HEK293 (cell line): ENCODE results near the gene CD8B.
"Not testable (repeated sequence)": the region's sequence is repeated elsewhere in the genome, so short reads cannot be mapped to it uniquely, and the experiment has no call there.

Experiments used
- CTCF ChIA-PET: fragments of 350-600 bp; formaldehyde crosslinking; extraction: SDS; loops from one replicate; lab custom pipeline; 2021; ENCODE audit warnings: antibody characterized with exemption; lab: Yijun Ruan, JAX
- POLR2A ChIA-PET: fragments of 300-600 bp; formaldehyde crosslinking; extraction: SDS; loops from one replicate; lab custom pipeline; 2020; ENCODE audit warnings: antibody characterized with exemption, inconsistent platforms; lab: Yijun Ruan, JAX
- H3K27ac ChIP-seq: fragments of 200-500 bp; sonication (Bioruptor generic); 2 replicates; pipeline ENCODE4 v1.5.1; 2014; ENCODE audit warnings: low read depth, low read length, control low read depth, inconsistent platforms; ENCODE audit errors: extremely low read depth
- H3K36me3 ChIP-seq, 2 experiments: fragments of 200-500 bp in 1 of 2; sonication (Bioruptor generic) in 1 of 2; 1 replicate in 1 of 2; 2 replicates in 1 of 2; pipeline ENCODE4 v1.5.1; 2014 to 2017; ENCODE audit warnings: inconsistent platforms in 2 of 2, low read length in 2 of 2; ENCODE audit not compliant: control insufficient read depth in 2 of 2, insufficient read depth in 1 of 2
- H3K4me1 ChIP-seq: fragments of 200-500 bp; sonication (Bioruptor generic); 2 replicates; pipeline ENCODE4 v1.5.1; 2014; ENCODE audit warnings: mild to moderate bottlenecking, low read length, inconsistent platforms; ENCODE audit not compliant: control insufficient read depth, insufficient read depth
- H3K4me3 ChIP-seq: 2 replicates; pipeline ENCODE4 v1.5.1; 2011; ENCODE audit warnings: low read depth, mild to moderate bottlenecking, control low read depth, low read length, moderate library complexity
- H3K9me3 ChIP-seq: fragments of 200-500 bp; sonication (Bioruptor generic); 2 replicates; pipeline ENCODE4 v1.5.1; 2014; ENCODE audit warnings: low read depth, low read length, inconsistent platforms; ENCODE audit not compliant: control insufficient read depth, insufficient read depth
- FEZF1 ChIP-seq: fragments of 450-650 bp; formaldehyde crosslinking; IDR thresholded peaks from 2 replicates; pipeline ENCODE4 v1.5.1; 2016; ENCODE audit warnings: missing biosample characterization, missing genetic modification characterization
- GLI2 ChIP-seq: fragments of 450-650 bp; formaldehyde crosslinking; IDR thresholded peaks from 2 replicates; pipeline ENCODE4; 2017; ENCODE audit warnings: missing biosample characterization, missing genetic modification characterization, low read depth, borderline replicate concordance
- MZF1 ChIP-seq: fragments of 450-650 bp; formaldehyde crosslinking; IDR thresholded peaks from 2 replicates; pipeline ENCODE4 v1.5.1; 2017; ENCODE audit warnings: missing biosample characterization, missing genetic modification characterization, borderline replicate concordance
- PRDM10 ChIP-seq: fragments of 450-650 bp; formaldehyde crosslinking; IDR thresholded peaks from 2 replicates; pipeline ENCODE4 v1.5.1; 2016; ENCODE audit warnings: missing biosample characterization, missing genetic modification characterization
- SCRT2 ChIP-seq: fragments of 450-650 bp; formaldehyde crosslinking; IDR thresholded peaks from 2 replicates; pipeline ENCODE4 v1.5.1; 2016; ENCODE audit warnings: missing biosample characterization, missing genetic modification characterization
- ZBTB8A ChIP-seq: fragments of 450-650 bp; formaldehyde crosslinking; IDR thresholded peaks from 2 replicates; pipeline ENCODE4 v1.5.1; 2016; ENCODE audit warnings: missing biosample characterization, missing genetic modification characterization
- ZNF112 ChIP-seq: fragments of 450-650 bp; formaldehyde crosslinking; IDR thresholded peaks from 2 replicates; pipeline ENCODE4 v1.5.0; 2017; ENCODE audit warnings: missing biosample characterization, missing genetic modification characterization
- ZNF16 ChIP-seq: fragments of 450-650 bp; formaldehyde crosslinking; IDR thresholded peaks from 2 replicates; pipeline ENCODE4 v1.5.1; 2016; ENCODE audit warnings: low read depth, missing biosample characterization, missing genetic modification characterization
- ZNF202 ChIP-seq: fragments of 450-650 bp; formaldehyde crosslinking; IDR thresholded peaks from 2 replicates; pipeline ENCODE4 v1.5.1; 2016; ENCODE audit warnings: missing biosample characterization, missing genetic modification characterization, borderline replicate concordance
- ZNF362 ChIP-seq: fragments of 450-650 bp; formaldehyde crosslinking; IDR thresholded peaks from 2 replicates; pipeline ENCODE4 v1.5.1; 2016; ENCODE audit warnings: missing biosample characterization, missing genetic modification characterization
- ZNF404 ChIP-seq: fragments of 450-650 bp; formaldehyde crosslinking; IDR thresholded peaks from 2 replicates; pipeline ENCODE4 v1.5.1; 2017; ENCODE audit warnings: missing biosample characterization, missing genetic modification characterization
- ZNF423 ChIP-seq: fragments of 450-650 bp; formaldehyde crosslinking; IDR thresholded peaks from 2 replicates; pipeline ENCODE4 v1.5.1; 2016; ENCODE audit warnings: missing biosample characterization, missing genetic modification characterization
- ZNF48 ChIP-seq: fragments of 450-650 bp; formaldehyde crosslinking; IDR thresholded peaks from 2 replicates; pipeline ENCODE4 v1.5.1; 2016; ENCODE audit warnings: missing biosample characterization, missing genetic modification characterization
- ZNF561 ChIP-seq: fragments of 450-650 bp; IDR thresholded peaks from 2 replicates; pipeline ENCODE4 v1.5.1; 2018; ENCODE audit warnings: missing biosample characterization, missing genetic modification characterization, borderline replicate concordance
- ZNF629 ChIP-seq: fragments of 450-650 bp; formaldehyde crosslinking; IDR thresholded peaks from 2 replicates; pipeline ENCODE4 v1.5.1; 2017; ENCODE audit warnings: missing biosample characterization, missing genetic modification characterization
- ZNF645 ChIP-seq: fragments of 450-650 bp; formaldehyde crosslinking; IDR thresholded peaks from 2 replicates; pipeline ENCODE4; 2016; ENCODE audit warnings: missing biosample characterization, missing genetic modification characterization
- ZSCAN18 ChIP-seq: fragments of 450-650 bp; formaldehyde crosslinking; IDR thresholded peaks from 2 replicates; pipeline ENCODE4 v1.5.1; 2016; ENCODE audit warnings: missing biosample characterization, missing genetic modification characterization

Gene CD8B

DNA sequence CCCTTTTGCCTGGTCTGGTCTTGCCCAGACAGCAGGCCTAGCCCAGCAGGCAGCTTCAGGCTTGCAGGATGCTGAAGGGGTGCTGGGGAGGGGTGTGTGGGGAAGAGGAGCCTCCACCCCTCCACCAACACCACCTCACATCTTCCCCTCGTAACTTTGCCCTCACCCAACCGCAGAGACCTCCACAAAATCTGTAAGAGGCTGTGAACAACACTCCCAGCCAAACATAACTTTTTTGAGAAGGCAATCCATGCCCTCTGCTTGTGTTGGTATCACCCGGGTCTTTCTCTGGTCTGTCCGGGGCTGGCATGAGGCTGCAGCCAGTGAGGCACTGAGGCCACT, 26.2 kb downstream of the CD8B start:
- H3K36me3 ChIP-seq, CTCF ChIA-PET, H3K27ac ChIP-seq, H3K4me1 ChIP-seq, H3K9me3 ChIP-seq, POLR2A ChIA-PET, H3K4me3 ChIP-seq: not testable (repeated sequence)

DNA sequence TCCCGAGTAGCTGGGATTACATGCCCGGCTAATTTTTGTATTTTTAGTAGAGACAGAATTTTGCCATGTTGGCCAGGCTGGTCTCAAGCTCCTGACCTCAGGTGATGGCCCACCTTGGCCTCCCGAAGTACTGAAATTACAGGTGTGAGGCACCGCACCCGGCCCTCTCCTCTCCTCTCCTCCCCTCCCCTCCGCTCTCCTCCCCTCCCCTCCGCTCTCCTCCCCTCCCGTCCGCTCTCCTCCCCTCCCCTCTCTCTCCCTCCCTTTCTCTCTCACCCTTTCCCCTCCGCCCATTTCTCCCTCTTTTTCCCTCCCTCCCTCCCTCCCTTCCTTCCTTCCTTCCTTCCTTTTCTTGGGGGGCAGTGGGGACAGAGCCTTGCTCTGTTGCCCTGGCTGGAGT, 28.4 kb downstream of the CD8B start:
- Histone ChIP-seq H3K36me3 (no peaks in the 10 kb centered on the region), H3K9me3 (no peaks in the 10 kb centered on the region), H3K4me3 (no peak overlapping the region), H3K27ac (no peak overlapping the region), H3K4me1 (no peaks in the 10 kb centered on the region)
- CTCF ChIA-PET = no interaction called here
- POLR2A ChIA-PET = no interaction called here
- TF ChIP-seq ZNF48 (tag by site-specific recombination) = no peak
- no peak for TF ChIP-seq MZF1 (tag by site-specific recombination)
- no peak for TF ChIP-seq ZNF629 (tag by site-specific recombination)
- no peak for TF ChIP-seq ZNF645
- no peak for TF ChIP-seq ZNF362 (tag by site-specific recombination)
- no peak for TF ChIP-seq ZSCAN18 (tag by site-specific recombination)
- no peak for TF ChIP-seq SCRT2 (tag by site-specific recombination)
- no peak for TF ChIP-seq ZNF202 (tag by site-specific recombination)
- no peak for TF ChIP-seq GLI2 (tag by site-specific recombination)
- TF ChIP-seq FEZF1 (tag by site-specific recombination) = no peak
- TF ChIP-seq ZBTB8A (tag by site-specific recombination) = no peak
- TF ChIP-seq ZNF561 (tag by site-specific recombination) = no peak
- TF ChIP-seq ZNF423 (tag by site-specific recombination) = no peak
- TF ChIP-seq ZNF404 = no peak
- TF ChIP-seq ZNF112 = no peak

DNA sequence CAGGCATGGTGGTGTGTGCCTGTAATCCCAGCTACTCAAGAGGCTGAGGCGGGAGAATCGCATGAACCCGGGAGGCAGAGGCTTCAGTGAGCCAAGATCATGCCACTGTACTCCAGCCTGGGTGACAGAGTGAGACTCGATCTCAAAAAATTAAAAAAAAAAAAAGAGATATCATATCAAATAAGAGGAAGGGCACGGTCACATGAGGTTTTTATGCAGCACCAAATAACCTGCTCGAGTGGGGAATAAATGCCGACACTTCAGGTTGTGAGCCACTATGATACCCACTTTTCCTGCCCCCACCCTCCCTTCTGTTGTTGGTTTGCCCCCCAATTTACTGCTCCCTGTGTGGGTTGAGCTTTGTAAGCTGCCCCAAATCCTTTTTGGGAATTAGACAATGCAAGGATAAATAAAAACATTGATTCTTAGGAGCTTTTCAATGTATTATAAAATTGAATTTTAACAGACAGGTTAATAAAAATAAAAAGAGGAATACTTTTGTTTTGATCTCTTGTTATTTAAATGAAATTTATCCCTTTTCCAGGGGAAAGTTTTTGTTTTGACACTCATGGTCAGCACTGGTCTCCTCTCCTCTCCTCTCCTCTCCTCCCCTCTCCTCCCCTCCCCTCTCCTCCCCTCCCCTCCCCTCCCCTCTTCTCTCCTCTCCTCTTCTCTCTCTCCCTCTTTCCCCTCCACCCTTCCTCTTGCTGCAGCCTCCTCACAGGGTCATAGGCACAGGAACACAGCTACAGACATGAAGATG, 29.2 kb downstream of the CD8B start:
- POLR2A ChIA-PET = no interaction called here
- CTCF ChIA-PET = no interaction called here
- H3K4me1 ChIP-seq = no peaks in the 10 kb centered on the region

More for the DNA sequence above, 29.2 kb downstream of the CD8B start:
- no peaks in the 10 kb centered on the region for H3K36me3 ChIP-seq
- H3K9me3 ChIP-seq = no peaks in the 10 kb centered on the region
- H3K27ac ChIP-seq = no peak overlapping the region
- H3K4me3 ChIP-seq = no peak overlapping the region
- TF ChIP-seq PRDM10 (peak; percentile 99), ZNF16 (tag by site-specific recombination) (no peak)
